Peyer's patch (tissue), 4 donors: Measurements from ENCODE around the gene DDAH1.

ENCODE experiments used
- CTCF ChIP-seq, 6 experiments: fragments of 450-650 bp in 4 of 6; fragments of 200-600 bp in 2 of 6; sonication (generic) in 1 of 6; IDR thresholded peaks; one replicate each; pipeline ENCODE4 v1.5.1; 2017 to 2019; ENCODE audit warnings: antibody characterized with exemption in 6 of 6, mild to moderate bottlenecking in 3 of 6, moderate library complexity in 1 of 6
- POLR2A ChIP-seq, 2 donors: fragments of 450-650 bp; IDR thresholded peaks; one replicate each; pipeline ENCODE4 v1.5.1; 2017; ENCODE audit warnings: antibody characterized with exemption in 2 of 2, mild to moderate bottlenecking in 2 of 2, moderate library complexity in 2 of 2

- TF ChIP-seq CTCF (IDR thresholded peaks at IDR 0.05) (no peak), POLR2A (IDR thresholded peaks at IDR 0.05) (no peak)
Observed at GRCh38 chr1:85450832-85451231, 14.1 kb downstream of the DDAH1 start.
